SK-N-SH treated with all-trans-retinoic acid at 6 μM for 48 hours (cell line): Measurements from ENCODE around the gene PEX7.

Experiments
- ARNTL ChIP-seq: fragments of 450-650 bp; formaldehyde crosslinking; IDR thresholded peaks from 2 replicates; pipeline ENCODE4 v1.5.0; 2020; ENCODE audit warnings: low read depth, mild to moderate bottlenecking, moderate library complexity, borderline replicate concordance
- BACH2 ChIP-seq: fragments of 250-450 bp; sonication (Bioruptor Pico); IDR thresholded peaks from 2 replicates; pipeline ENCODE4 v1.9.0; 2021; ENCODE audit warnings: mild to moderate bottlenecking, borderline replicate concordance
- CREB5 ChIP-seq: fragments of 250-450 bp; sonication (Bioruptor Pico); IDR thresholded peaks from 2 replicates; pipeline ENCODE4 v1.5.1; 2020; ENCODE audit warnings: low read depth, mild to moderate bottlenecking, moderate library complexity
- PATZ1 ChIP-seq: fragments of 250-450 bp; sonication (Bioruptor Pico); IDR thresholded peaks from 2 replicates; pipeline ENCODE4 v1.8.0; 2020; ENCODE audit warnings: mild to moderate bottlenecking, moderate library complexity, borderline replicate concordance
- RARB ChIP-seq: fragments of 250-450 bp; sonication (Bioruptor Pico); IDR thresholded peaks from 2 replicates; pipeline ENCODE4 v1.8.0; 2021; ENCODE audit warnings: mild to moderate bottlenecking, moderate library complexity
- SNAI2 ChIP-seq: fragments of 250-450 bp; sonication (Bioruptor Pico); IDR thresholded peaks from 2 replicates; pipeline ENCODE4 v1.5.0; 2020; ENCODE audit warnings: mild to moderate bottlenecking, moderate library complexity
- ZFP30 ChIP-seq: fragments of 450-650 bp; formaldehyde crosslinking; IDR thresholded peaks from 2 replicates; pipeline ENCODE4 v1.5.0; 2022; ENCODE audit warnings: mild to moderate bottlenecking, moderate library complexity
- ZNF565 ChIP-seq: fragments of 450-650 bp; formaldehyde crosslinking; conservative IDR thresholded peaks from 2 replicates; pipeline ENCODE4 v1.5.0; 2020; ENCODE audit warnings: low read depth, mild to moderate bottlenecking, moderate library complexity
- ZNF8 ChIP-seq: fragments of 450-650 bp; formaldehyde crosslinking; IDR thresholded peaks from 2 replicates; pipeline ENCODE4 v1.5.0; 2020; ENCODE audit warnings: mild to moderate bottlenecking, moderate library complexity

GRCh38 chr6:136901212-136901784 lies 78.9 kb downstream of the PEX7 start:
- TF ChIP-seq PATZ1 (CRISPR knock-in tag): no peak
- TF ChIP-seq ZNF8 (CRISPR knock-in tag): no peak
- TF ChIP-seq ARNTL (CRISPR knock-in tag): no peak
- TF ChIP-seq CREB5 (CRISPR knock-in tag): no peak
- TF ChIP-seq ZNF565 (CRISPR knock-in tag): no peak
- TF ChIP-seq RARB (CRISPR knock-in tag): no peak
- no peak for TF ChIP-seq ZFP30 (CRISPR knock-in tag)
- TF ChIP-seq SNAI2 (CRISPR knock-in tag): no peak
- no peak for TF ChIP-seq BACH2
